Mesodermal cell (in vitro differentiated cells): Measurements from ENCODE around the gene PCNA.

Experiments
- H3K27ac ChIP-seq: 2 replicates; pipeline ENCODE4 v1.7.0; 2013; ENCODE audit warnings: mild to moderate bottlenecking, low read depth, low read length, moderate library complexity; ENCODE audit not compliant: severe bottlenecking
- H3K36me3 ChIP-seq: 2 replicates; pipeline ENCODE4 v1.7.1; 2013; ENCODE audit warnings: mild to moderate bottlenecking, low read length, moderate library complexity; ENCODE audit not compliant: control insufficient read depth, insufficient read depth
- H3K4me1 ChIP-seq: one replicate; pipeline ENCODE4 v1.7.1; 2013; ENCODE audit warnings: mild to moderate bottlenecking, low read length; ENCODE audit not compliant: insufficient read depth, control insufficient read depth, poor library complexity, severe bottlenecking
- H3K4me3 ChIP-seq: 2 replicates; pipeline ENCODE4 v1.7.0; 2013; ENCODE audit warnings: low read length, control low read depth, mild to moderate bottlenecking; ENCODE audit not compliant: insufficient read depth, poor library complexity, severe bottlenecking; ENCODE audit errors: extremely low read depth
- H3K9me3 ChIP-seq: 2 replicates; pipeline ENCODE4 v1.7.1; 2013; ENCODE audit warnings: mild to moderate bottlenecking, low read length, moderate library complexity; ENCODE audit not compliant: control insufficient read depth
- WGBS, 2 experiments: methylation state at CpG; one replicate each; pipeline ENCODE4 v1.1.5; 2013; ENCODE audit warnings: missing lambda C conversion rate in 2 of 2; ENCODE audit not compliant: insufficient coverage in 2 of 2; 5-methylcytosine and 5-hydroxymethylcytosine counted together

PCNA gene

GRCh38 chr20:5153612-5154542 lies 34.1 kb upstream of the PCNA start:
- Histone ChIP-seq H3K27ac (no peak overlapping the region), H3K4me1 (peaks cover 26% of the 10 kb centered on the region)
- WGBS, 2 experiments, result 73 to 100% methylated on average over 3 to 4 of the region's 5 CpGs

GRCh38 chr20:5153152-5153467 lies 33.4 kb upstream of the PCNA start:
- no peak overlapping the region for H3K4me3 ChIP-seq
- peaks cover 26% of the 10 kb centered on the region for H3K4me1 ChIP-seq
- peaks cover 5% of the 10 kb centered on the region for H3K36me3 ChIP-seq
- no peaks in the 10 kb centered on the region for H3K9me3 ChIP-seq
- no peak overlapping the region for H3K27ac ChIP-seq
- 100% methylated on average over 1 of the region's 3 CpGs for WGBS, 2 experiments

More at GRCh38 chr20:5153612-5154542, 34.1 kb upstream of the PCNA start:
- no peak overlapping the region for H3K4me3 ChIP-seq
- H3K9me3 ChIP-seq, result no peaks in the 10 kb centered on the region
- peaks cover 5% of the 10 kb centered on the region for H3K36me3 ChIP-seq

- 93 to 95% methylated on average over 12 to 13 of the region's 13 CpGs for WGBS, 2 experiments
These were observed 30.7 kb upstream of the PCNA start for GRCh38 chr20:5150226-5151076.

GRCh38 chr20:5149892-5150225 lies 30.1 kb upstream of the PCNA start:
- peaks cover 5% of the 10 kb centered on the region for H3K36me3 ChIP-seq
- H3K27ac ChIP-seq, result no peak overlapping the region
- WGBS, 2 experiments, result 82 to 87% methylated on average over 1 to 3 of the region's 3 CpGs
- no peak overlapping the region for H3K4me3 ChIP-seq
- no peaks in the 10 kb centered on the region for H3K9me3 ChIP-seq
- H3K4me1 ChIP-seq, result peaks cover 14% of the 10 kb centered on the region

More at GRCh38 chr20:5150226-5151076, 30.7 kb upstream of the PCNA start:
- H3K27ac ChIP-seq, result no peak overlapping the region
- peaks cover 5% of the 10 kb centered on the region for H3K36me3 ChIP-seq
- no peak overlapping the region for H3K4me3 ChIP-seq
- H3K4me1 ChIP-seq, result peaks cover 11% of the 10 kb centered on the region
- H3K9me3 ChIP-seq, result no peaks in the 10 kb centered on the region

GRCh38 chr20:5148581-5148980 lies 28.8 kb upstream of the PCNA start:
- Histone ChIP-seq H3K9me3 (no peaks in the 10 kb centered on the region), H3K4me1 (peaks cover 14% of the 10 kb centered on the region), H3K4me3 (no peak overlapping the region), H3K36me3 (peaks cover 7% of the 10 kb centered on the region), H3K27ac (no peak overlapping the region)
- WGBS, 2 experiments, result 94 to 95% methylated on average over 4 to 6 of the region's 6 CpGs

- peaks cover 14% of the 10 kb centered on the region for H3K4me1 ChIP-seq
- peaks cover 7% of the 10 kb centered on the region for H3K36me3 ChIP-seq
- no peak overlapping the region for H3K27ac ChIP-seq
- 100% methylated on average over 1 of the region's 2 CpGs; no CpG with 5 or more reads in 1 of the 2 experiments for whole genome bisulfite sequencing, 2 experiments
- no peak overlapping the region for H3K4me3 ChIP-seq
- no peaks in the 10 kb centered on the region for H3K9me3 ChIP-seq
These were observed 27.3 kb upstream of the PCNA start for GRCh38 chr20:5146871-5147592.

GRCh38 chr20:5146099-5146668 lies 26.4 kb upstream of the PCNA start:
- H3K36me3 ChIP-seq, result peaks cover 3% of the 10 kb centered on the region
- H3K27ac ChIP-seq, result no peak overlapping the region
- 98 to 100% methylated on average over 3 to 4 of the region's 6 CpGs for WGBS, 2 experiments
- no peaks in the 10 kb centered on the region for H3K9me3 ChIP-seq
- H3K4me3 ChIP-seq, result no peak overlapping the region
- H3K4me1 ChIP-seq, result peaks cover 14% of the 10 kb centered on the region

GRCh38 chr20:5145365-5146098 lies 25.8 kb upstream of the PCNA start:
- peaks cover 10% of the 10 kb centered on the region for H3K4me1 ChIP-seq
- WGBS, 2 experiments, result 95 to 100% methylated on average over 3 of the region's 5 CpGs
- H3K27ac ChIP-seq, result no peak overlapping the region
- H3K9me3 ChIP-seq, result no peaks in the 10 kb centered on the region
- no peak overlapping the region for H3K4me3 ChIP-seq
- H3K36me3 ChIP-seq, result peaks cover 3% of the 10 kb centered on the region

- peaks cover 3% of the 10 kb centered on the region for H3K36me3 ChIP-seq
- H3K27ac ChIP-seq, result no peak overlapping the region
- H3K9me3 ChIP-seq, result no peaks in the 10 kb centered on the region
- WGBS, 2 experiments, result 81 to 93% methylated on average over 3 to 5 of the region's 5 CpGs
- H3K4me3 ChIP-seq, result no peak overlapping the region
- peaks cover 5% of the 10 kb centered on the region for H3K4me1 ChIP-seq
These were observed 24.1 kb upstream of the PCNA start for GRCh38 chr20:5143851-5144250.

GRCh38 chr20:5141615-5142014 lies 21.9 kb upstream of the PCNA start:
- WGBS, 2 experiments, result 82 to 100% methylated on average over 1 of the region's 2 CpGs
- Histone ChIP-seq H3K9me3 (no peaks in the 10 kb centered on the region), H3K27ac (no peak overlapping the region), H3K4me1 (peaks cover 5% of the 10 kb centered on the region), H3K4me3 (no peak overlapping the region), H3K36me3 (peaks cover 3% of the 10 kb centered on the region)
